ENCODE measurements around the gene NOPCHAP1. TPM values are rescaled to one million over a fixed set of nuclear protein-coding genes. Genes with fewer than 3 reads are reported as not detected.

Gene NOPCHAP1
- total and polyA plus RNA-seq, 10 of the 15 experiments (the other 5 are each of a cell fraction or from before 2014, with no cell fraction given): 28.0 to 115 (median 40.9) TPM

- Histone ChIP-seq H3K36me3 (ENCODE audit: control insufficient read depth in 2 of 2, insufficient read depth in 2 of 2, low read length in 1 of 2) (no peaks in the 10 kb centered on the region), H3K9me3 (replicated peaks; ENCODE audit: control insufficient read depth, insufficient read depth, low read length) (no peaks in the 10 kb centered on the region; the same call in 2 of the 3 replicates), H3K9ac (ENCODE audit: control insufficient read depth, insufficient read depth, low read length) (no peak overlapping the region), H3K79me2 (ENCODE audit: control insufficient read depth, insufficient read depth, low read length) (peaks cover 2% of the 10 kb centered on the region), H2AFZ (ENCODE audit: control insufficient read depth, low read depth, low read length) (no peak overlapping the region), H3K4me3 (no peak overlapping the region), H3K4me1 (ENCODE audit: control insufficient read depth, insufficient read depth, low read length) (no peaks in the 10 kb centered on the region), H4K20me1 (ENCODE audit: control insufficient read depth, insufficient read depth) (no peaks in the 10 kb centered on the region), H3K27me3 (replicated peaks in 1 of 2; ENCODE audit: control insufficient read depth in 2 of 2, insufficient read depth in 2 of 2, low read length in 1 of 2) (no peaks in the 10 kb centered on the region), H3K4me2 (ENCODE audit: control insufficient read depth, insufficient read depth) (no peak overlapping the region), H3K27ac (ENCODE audit: control insufficient read depth, insufficient read depth) (no peak overlapping the region)
- TF ChIP-seq IRF4 (IDR thresholded peaks at IDR 0.05; ENCODE audit: low read depth, low read length) (no peak), MYC (IDR thresholded peaks at IDR 0.05; ENCODE audit: insufficient read depth, insufficient read length, insufficient replicate concordance, low read length, severe bottlenecking) (no peak), ZNF384 (IDR thresholded peaks at IDR 0.05; ENCODE audit: borderline replicate concordance, low read depth, low read length) (no peak), CREM (IDR thresholded peaks at IDR 0.05; ENCODE audit: low read depth) (no peak), NFXL1 (IDR thresholded peaks at IDR 0.05; ENCODE audit: borderline replicate concordance) (no peak)
- DNase-seq (ENCODE audit: low read depth, low spot score) (no peak), ATAC-seq (no peak), FAIRE-seq (no peak)
- intact Hi-C loops (cut with micrococcal nuclease; ENCODE audit: unreplicated experiment) (loop anchor here (10.0 kb wide), 1 partner anchor 267 kb away; no protein-coding TSS in a partner anchor), in situ Hi-C loops (cut with MboI) (no loop called here)
- ChIA-PET SMC1A (ENCODE audit: uncharacterized antibody, unreplicated experiment) (interaction anchor here (1.7 kb wide), 1 partner anchor 22 kb away, joined by 7 read pairs; no protein-coding TSS in a partner anchor), CTCF (no interaction called here), RAD21 (ENCODE audit: unreplicated experiment) (interaction anchor here (2.9 kb wide), 1 partner anchor 21 kb away, joined by 11 read pairs; no protein-coding TSS in a partner anchor), POLR2A (no interaction called here)
- BruUV-seq (replicated peaks): no TSS peak
- 84% methylated on average over 5 of the region's 5 CpGs for WGBS (ENCODE audit: insufficient coverage, insufficient replicate concordance, low lambda C conversion rate, missing lambda C conversion rate)
Observed at GRCh38 chr12:104951759-104952509, 34.2 kb upstream of the NOPCHAP1 start.

DNA sequence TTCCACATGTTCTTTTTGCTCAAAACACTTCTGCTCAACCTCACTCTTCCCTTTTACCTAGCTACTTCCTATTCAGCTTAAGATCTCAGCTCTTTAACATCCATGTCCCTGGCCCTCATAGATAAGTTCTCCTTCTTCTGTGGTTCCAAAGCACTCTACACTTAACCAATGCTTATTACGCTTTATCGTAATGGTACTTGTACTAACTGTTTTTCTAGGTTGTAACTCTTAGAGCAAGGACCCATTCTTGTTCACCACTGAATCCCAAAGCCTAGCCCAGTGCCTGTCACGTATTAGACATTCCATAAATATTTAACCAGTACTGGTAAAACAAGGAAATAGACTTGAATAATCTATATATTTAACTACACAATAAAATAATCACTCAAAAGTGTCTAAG, 33.3 kb upstream of the NOPCHAP1 start:
- DNase-seq (ENCODE audit: low read depth, low spot score): no peak
- Histone ChIP-seq H3K27ac (ENCODE audit: control insufficient read depth, insufficient read depth) (no peak overlapping the region), H3K9me3 (replicated peaks; ENCODE audit: control insufficient read depth, insufficient read depth, low read length) (no peaks in the 10 kb centered on the region; the same call in 2 of the 3 replicates), H3K4me2 (ENCODE audit: control insufficient read depth, insufficient read depth) (no peak overlapping the region), H3K36me3 (ENCODE audit: control insufficient read depth in 2 of 2, insufficient read depth in 2 of 2, low read length in 1 of 2) (no peaks in the 10 kb centered on the region), H3K27me3 (replicated peaks in 1 of 2; ENCODE audit: control insufficient read depth in 2 of 2, insufficient read depth in 2 of 2, low read length in 1 of 2) (no peaks in the 10 kb centered on the region), H3K4me3 (no peak overlapping the region), H4K20me1 (ENCODE audit: control insufficient read depth, insufficient read depth) (no peaks in the 10 kb centered on the region), H3K9ac (ENCODE audit: control insufficient read depth, insufficient read depth, low read length) (no peak overlapping the region), H3K4me1 (ENCODE audit: control insufficient read depth, insufficient read depth, low read length) (no peaks in the 10 kb centered on the region), H3K79me2 (ENCODE audit: control insufficient read depth, insufficient read depth, low read length) (peaks cover 6% of the 10 kb centered on the region), H2AFZ (ENCODE audit: control insufficient read depth, low read depth, low read length) (no peak overlapping the region)
- no peak for FAIRE-seq
- ChIA-PET SMC1A (ENCODE audit: uncharacterized antibody, unreplicated experiment) (interaction anchor here (0.7 to 2.4 kb wide), 5 partner anchors 12 to 201 kb away, joined by 3 to 12 read pairs (median 7); no protein-coding TSS in a partner anchor), CTCF (no interaction called here), POLR2A (interaction anchor here (1.3 kb wide), 1 partner anchor 10 kb away, joined by 3 read pairs; no protein-coding TSS in a partner anchor), RAD21 (ENCODE audit: unreplicated experiment) (interaction anchor here (2.9 kb wide), 1 partner anchor 22 kb away, joined by 11 read pairs; no protein-coding TSS in a partner anchor)
- in situ Hi-C loops (cut with MboI) (no loop called here), intact Hi-C loops (cut with micrococcal nuclease; ENCODE audit: unreplicated experiment) (loop anchor here (10.0 kb wide), 1 partner anchor 268 kb away; no protein-coding TSS in a partner anchor)
- no TSS peak for BruUV-seq (replicated peaks)
- WGBS (ENCODE audit: insufficient coverage, insufficient replicate concordance, low lambda C conversion rate, missing lambda C conversion rate): 94% methylated on average over 3 of the region's 3 CpGs
- ATAC-seq: no peak; the same call in 2 of the 3 replicates
- TF ChIP-seq CBFB (IDR thresholded peaks at IDR 0.05; ENCODE audit: low read depth): no peak
- TF ChIP-seq MYB (IDR thresholded peaks at IDR 0.05; ENCODE audit: borderline replicate concordance, low read depth, low read length): no peak
- TF ChIP-seq ZBED1 (IDR thresholded peaks at IDR 0.05; ENCODE audit: borderline replicate concordance): no peak
